8988T (cell line): ENCODE data around the gene AKR1E2.

Experiments used
- DNase-seq: peaks from one replicate; pipeline ENCODE4 v3.0.0; 2011

The AKR1E2 gene

GRCh38 chr10:4825868-4826791 is at the start of gene AKR1E2:
Gene AKR1E2 (plus strand): TSS chr10:4826207. CDS start chr10:4826325, 118 bp downstream.
- peak; percentile 73 for DNase-seq

- DNase-seq, result no peak
Measured at GRCh38 chr10:4776234-4776638, 49.8 kb upstream of the AKR1E2 start.

- no peak for DNase-seq
Measured at GRCh38 chr10:4778761-4779160, 47.2 kb upstream of the AKR1E2 start.

GRCh38 chr10:4780091-4780490 is 45.9 kb upstream of the AKR1E2 start:
- DNase-seq, result no peak

GRCh38 chr10:4780782-4781181 is 45.2 kb upstream of the AKR1E2 start:
- DNase-seq, result no peak

- no peak for DNase-seq
Measured at GRCh38 chr10:4781955-4782354, 44.1 kb upstream of the AKR1E2 start.

GRCh38 chr10:4784667-4785333 is 41.2 kb upstream of the AKR1E2 start:
- no peak for DNase-seq

- DNase-seq, result no peak
Measured at GRCh38 chr10:4786043-4786839, 39.8 kb upstream of the AKR1E2 start.

GRCh38 chr10:4790045-4790444 is 36.0 kb upstream of the AKR1E2 start:
- DNase-seq, result no peak

- no peak for DNase-seq
Measured at GRCh38 chr10:4790922-4791321, 35.1 kb upstream of the AKR1E2 start.

GRCh38 chr10:4792381-4792780 is 33.6 kb upstream of the AKR1E2 start:
- no peak for DNase-seq

- no peak for DNase-seq
Measured at GRCh38 chr10:4801405-4801804, 24.6 kb upstream of the AKR1E2 start.

- DNase-seq, result no peak
Measured at GRCh38 chr10:4802711-4803487, 23.1 kb upstream of the AKR1E2 start.

- no peak for DNase-seq
Measured at GRCh38 chr10:4803822-4804221, 22.2 kb upstream of the AKR1E2 start.

- no peak for DNase-seq
Measured at GRCh38 chr10:4804465-4804864, 21.5 kb upstream of the AKR1E2 start.

- no peak for DNase-seq
Measured at GRCh38 chr10:4806534-4806933, 19.5 kb upstream of the AKR1E2 start.

- no peak for DNase-seq
Measured at GRCh38 chr10:4807761-4808507, 18.1 kb upstream of the AKR1E2 start.

GRCh38 chr10:4809156-4809555 is 16.9 kb upstream of the AKR1E2 start:
- DNase-seq, result no peak

- DNase-seq, result no peak
Measured at GRCh38 chr10:4810092-4810491, 15.9 kb upstream of the AKR1E2 start.

- DNase-seq, result no peak
Measured at GRCh38 chr10:4812046-4812445, 14.0 kb upstream of the AKR1E2 start.

GRCh38 chr10:4813023-4813422 is 13.0 kb upstream of the AKR1E2 start:
- peak; percentile 40 for DNase-seq

- DNase-seq, result no peak
Measured at GRCh38 chr10:4813496-4813895, 12.5 kb upstream of the AKR1E2 start.
